ENCODE measurements around the gene RELCH.

- TF ChIP-seq CTCF (IDR thresholded peaks at IDR 0.05) (no peak), POLR2A (IDR thresholded peaks at IDR 0.05) (no peak), EP300 (IDR thresholded peaks at IDR 0.05; ENCODE audit: low read depth) (no peak), POLR2AphosphoS5 (IDR thresholded peaks at IDR 0.05) (no peak)
These were observed 136.6 kb downstream of the RELCH start for GRCh38 chr18:62323483-62324180.
